Loucy (cell line): ENCODE data around the gene PMEPA1.

Experiments used
- H2AFZ ChIP-seq: fragments of 200-600 bp; sonication (generic); 2 replicates; pipeline ENCODE4 v1.6.0; 2016; ENCODE audit warnings: antibody characterized with exemption, mild to moderate bottlenecking, low read length, moderate library complexity
- H3F3A ChIP-seq: fragments of 200-600 bp; 2 replicates; pipeline ENCODE4 v1.6.0; 2016; ENCODE audit warnings: antibody characterized with exemption, low read depth, mild to moderate bottlenecking
- H3K27me3 ChIP-seq: fragments of 200-600 bp; sonication (generic); 2 replicates; pipeline ENCODE4 v1.6.1; 2014; ENCODE audit warnings: low read length, mild to moderate bottlenecking; ENCODE audit not compliant: insufficient read depth, poor library complexity, severe bottlenecking
- H3K36me3 ChIP-seq: fragments of 200-600 bp; sonication (generic); 2 replicates; pipeline ENCODE4 v1.6.1; 2016; ENCODE audit warnings: low read length; ENCODE audit not compliant: insufficient read depth
- H3K4me1 ChIP-seq: fragments of 200-600 bp; sonication (generic); 2 replicates; pipeline ENCODE4 v1.5.1; 2014; ENCODE audit warnings: low read length, mild to moderate bottlenecking; ENCODE audit not compliant: insufficient read depth, poor library complexity, severe bottlenecking
- H3K4me2 ChIP-seq: fragments of 200-600 bp; sonication (generic); 2 replicates; pipeline ENCODE4 v1.6.0; 2014; ENCODE audit warnings: antibody characterized with exemption, low read length, low read depth, mild to moderate bottlenecking; ENCODE audit not compliant: poor library complexity, severe bottlenecking
- H3K4me3 ChIP-seq: fragments of 200-600 bp; sonication (generic); 2 replicates; pipeline ENCODE4 v1.5.1; 2014; ENCODE audit warnings: low read length, mild to moderate bottlenecking, mixed read lengths; ENCODE audit not compliant: poor library complexity, severe bottlenecking
- H3K79me2 ChIP-seq: fragments of 200-600 bp; sonication (generic); 2 replicates; pipeline ENCODE4 v1.6.1; 2014; ENCODE audit warnings: low read length; ENCODE audit not compliant: insufficient read depth
- H3K9ac ChIP-seq: fragments of 200-600 bp; sonication (generic); 2 replicates; pipeline ENCODE4 v1.6.0; 2014; ENCODE audit warnings: mild to moderate bottlenecking, low read depth, low read length, moderate library complexity; ENCODE audit not compliant: poor library complexity, severe bottlenecking
- H3K9me2 ChIP-seq: fragments of 200-600 bp; sonication (generic); replicated peaks from 2 replicates; pipeline ENCODE4 v1.6.1; 2016; ENCODE audit warnings: low read depth, low read length, mixed read lengths
- H3K9me3 ChIP-seq: fragments of 200-600 bp; sonication (generic); 2 replicates; pipeline ENCODE4 v1.6.1; 2014; ENCODE audit warnings: mild to moderate bottlenecking, antibody characterized with exemption, low read length, low read depth; ENCODE audit not compliant: insufficient read depth
- H4K20me1 ChIP-seq: fragments of 200-600 bp; sonication (generic); 2 replicates; pipeline ENCODE4 v1.6.0; 2014; ENCODE audit warnings: antibody characterized with exemption, low read length, mild to moderate bottlenecking; ENCODE audit not compliant: insufficient read depth, poor library complexity, severe bottlenecking
- CTCF ChIP-seq: fragments of 200-600 bp; sonication (generic); conservative IDR thresholded peaks from 2 replicates; pipeline ENCODE4 v1.5.1; 2014; ENCODE audit warnings: mild to moderate bottlenecking, antibody characterized with exemption, low read length
- EZH2phosphoT487 ChIP-seq: fragments of 200-600 bp; IDR thresholded peaks from 2 replicates; pipeline ENCODE4 v1.6.1; 2018; ENCODE audit warnings: antibody characterized with exemption, mild to moderate bottlenecking, moderate library complexity, borderline replicate concordance

PMEPA1 gene

GRCh38 chr20:57735831-57736737 is 26.3 kb upstream of the PMEPA1 start:
- Histone ChIP-seq H3K4me3 (no peak overlapping the region), H4K20me1 (no peaks in the 10 kb centered on the region), H3K79me2 (no peaks in the 10 kb centered on the region), H3K4me2 (no peak overlapping the region), H3K36me3 (no peaks in the 10 kb centered on the region), H3F3A (no peaks in the 10 kb centered on the region), H2AFZ (no peak overlapping the region), H3K9ac (no peak overlapping the region), H3K4me1 (no peaks in the 10 kb centered on the region), H3K27me3 (no peaks in the 10 kb centered on the region), H3K9me2 (no peaks in the 10 kb centered on the region), H3K9me3 (no peaks in the 10 kb centered on the region)
- no peak for TF ChIP-seq CTCF
- TF ChIP-seq EZH2phosphoT487 = no peak

GRCh38 chr20:57734754-57735153 is 24.9 kb upstream of the PMEPA1 start:
- no peaks in the 10 kb centered on the region for H3K4me1 ChIP-seq
- H3K9me2 ChIP-seq = no peaks in the 10 kb centered on the region
- H3K27me3 ChIP-seq = no peaks in the 10 kb centered on the region
- H3K4me2 ChIP-seq = no peak overlapping the region
- H3K79me2 ChIP-seq = no peaks in the 10 kb centered on the region
- H3K9ac ChIP-seq = no peak overlapping the region
- H2AFZ ChIP-seq = no peak overlapping the region
- no peaks in the 10 kb centered on the region for H3F3A ChIP-seq
- no peak overlapping the region for H3K4me3 ChIP-seq
- H3K9me3 ChIP-seq = no peaks in the 10 kb centered on the region
- no peaks in the 10 kb centered on the region for H4K20me1 ChIP-seq
- TF ChIP-seq EZH2phosphoT487 (no peak), CTCF (no peak)
- no peaks in the 10 kb centered on the region for H3K36me3 ChIP-seq

GRCh38 chr20:57732226-57732625 is 22.4 kb upstream of the PMEPA1 start:
- TF ChIP-seq CTCF (no peak), EZH2phosphoT487 (no peak)
- no peak overlapping the region for H2AFZ ChIP-seq
- H3K79me2 ChIP-seq = no peaks in the 10 kb centered on the region
- no peaks in the 10 kb centered on the region for H3K9me3 ChIP-seq
- H3K4me2 ChIP-seq = no peak overlapping the region
- H3K9me2 ChIP-seq = no peaks in the 10 kb centered on the region
- no peak overlapping the region for H3K9ac ChIP-seq
- H3K27me3 ChIP-seq = no peaks in the 10 kb centered on the region
- H4K20me1 ChIP-seq = no peaks in the 10 kb centered on the region
- H3F3A ChIP-seq = no peaks in the 10 kb centered on the region
- no peaks in the 10 kb centered on the region for H3K36me3 ChIP-seq
- no peak overlapping the region for H3K4me3 ChIP-seq
- H3K4me1 ChIP-seq = no peaks in the 10 kb centered on the region
